HUES64 (cell line): Measurements from ENCODE around the gene BARHL1.

ENCODE experiments used
- H3K27ac ChIP-seq: 2 replicates; pipeline ENCODE4 v1.7.0; 2013; ENCODE audit warnings: low read depth, low read length, inconsistent platforms
- H3K27me3 ChIP-seq: 2 replicates; pipeline ENCODE4 v1.6.1; 2013; ENCODE audit warnings: mild to moderate bottlenecking, low read length; ENCODE audit not compliant: insufficient read depth
- H3K36me3 ChIP-seq: 2 replicates; pipeline ENCODE4 v1.6.1; 2013; ENCODE audit warnings: mild to moderate bottlenecking, low read length; ENCODE audit not compliant: insufficient read depth
- H3K4me1 ChIP-seq: 2 replicates; pipeline ENCODE4 v1.6.1; 2013; ENCODE audit warnings: mild to moderate bottlenecking, low read length, moderate library complexity; ENCODE audit not compliant: insufficient read depth
- H3K4me3 ChIP-seq: 2 replicates; pipeline ENCODE4 v1.5.1; 2013; ENCODE audit warnings: mild to moderate bottlenecking, low read length, moderate library complexity
- H3K9ac ChIP-seq: 2 replicates; pipeline ENCODE4 v1.6.1; 2013; ENCODE audit warnings: mild to moderate bottlenecking, low read depth, low read length
- H3K9me3 ChIP-seq: 2 replicates; pipeline ENCODE4 v1.6.1; 2013; ENCODE audit warnings: low read depth, low read length; ENCODE audit not compliant: insufficient read depth
- WGBS: fragments of 150-250, 120-280 bp; methylation state at CpG from one replicate; pipeline ENCODE4 v1.1.7; 2013; ENCODE audit warnings: missing lambda C conversion rate; 5-methylcytosine and 5-hydroxymethylcytosine counted together

BARHL1 gene

GRCh38 chr9:132622159-132622558, 39.8 kb downstream of the BARHL1 start:
- no peak overlapping the region for H3K9ac ChIP-seq
- H3K9me3 ChIP-seq, result no peaks in the 10 kb centered on the region
- no peaks in the 10 kb centered on the region for H3K27me3 ChIP-seq
- no peaks in the 10 kb centered on the region for H3K4me1 ChIP-seq
- H3K36me3 ChIP-seq, result peaks cover 76% of the 10 kb centered on the region
- no peak overlapping the region for H3K4me3 ChIP-seq
- H3K27ac ChIP-seq, result no peak overlapping the region
- 91% methylated on average over 5 of the region's 5 CpGs for WGBS

GRCh38 chr9:132626285-132626684, 43.9 kb downstream of the BARHL1 start:
- Histone ChIP-seq H3K27ac (no peak overlapping the region), H3K4me3 (no peak overlapping the region), H3K9me3 (no peaks in the 10 kb centered on the region), H3K36me3 (peaks cover 76% of the 10 kb centered on the region), H3K9ac (no peak overlapping the region), H3K4me1 (no peaks in the 10 kb centered on the region), H3K27me3 (no peaks in the 10 kb centered on the region)
- WGBS, result 94% methylated on average over 5 of the region's 5 CpGs

GRCh38 chr9:132627106-132627505, 44.7 kb downstream of the BARHL1 start:
- WGBS, result 92% methylated on average over 6 of the region's 7 CpGs
- Histone ChIP-seq H3K9ac (no peak overlapping the region), H3K36me3 (peaks cover 78% of the 10 kb centered on the region), H3K4me1 (no peaks in the 10 kb centered on the region), H3K9me3 (no peaks in the 10 kb centered on the region), H3K27ac (no peak overlapping the region), H3K4me3 (no peak overlapping the region), H3K27me3 (no peaks in the 10 kb centered on the region)

- Histone ChIP-seq H3K27me3 (no peaks in the 10 kb centered on the region), H3K36me3 (peaks cover 74% of the 10 kb centered on the region), H3K4me3 (no peak overlapping the region), H3K9ac (no peak overlapping the region), H3K4me1 (no peaks in the 10 kb centered on the region), H3K27ac (no peak overlapping the region), H3K9me3 (no peaks in the 10 kb centered on the region)
- WGBS, result 94% methylated on average over 11 of the region's 11 CpGs
Observed at GRCh38 chr9:132627594-132627993, 45.2 kb downstream of the BARHL1 start.

GRCh38 chr9:132628746-132629145, 46.3 kb downstream of the BARHL1 start:
- H3K9me3 ChIP-seq, result no peaks in the 10 kb centered on the region
- H3K4me3 ChIP-seq, result no peak overlapping the region
- WGBS, result 94% methylated on average over 8 of the region's 8 CpGs
- no peaks in the 10 kb centered on the region for H3K27me3 ChIP-seq
- no peak overlapping the region for H3K9ac ChIP-seq
- H3K36me3 ChIP-seq, result peaks cover 67% of the 10 kb centered on the region
- no peaks in the 10 kb centered on the region for H3K4me1 ChIP-seq
- no peak overlapping the region for H3K27ac ChIP-seq

- no peaks in the 10 kb centered on the region for H3K9me3 ChIP-seq
- WGBS, result 90% methylated on average over 9 of the region's 9 CpGs
Observed at GRCh38 chr9:132630116-132630515, 47.7 kb downstream of the BARHL1 start.

GRCh38 chr9:132630811-132631210, 48.4 kb downstream of the BARHL1 start:
- no peaks in the 10 kb centered on the region for H3K4me1 ChIP-seq
- H3K9ac ChIP-seq, result no peak overlapping the region
- no peak overlapping the region for H3K4me3 ChIP-seq
- WGBS, result 93% methylated on average over 3 of the region's 3 CpGs
- peaks cover 53% of the 10 kb centered on the region for H3K36me3 ChIP-seq
- H3K27ac ChIP-seq, result no peak overlapping the region
- no peaks in the 10 kb centered on the region for H3K27me3 ChIP-seq
- H3K9me3 ChIP-seq, result no peaks in the 10 kb centered on the region

More at GRCh38 chr9:132630116-132630515, 47.7 kb downstream of the BARHL1 start:
- H3K27me3 ChIP-seq, result no peaks in the 10 kb centered on the region
- H3K4me1 ChIP-seq, result no peaks in the 10 kb centered on the region
- H3K27ac ChIP-seq, result no peak overlapping the region
- H3K36me3 ChIP-seq, result peaks cover 59% of the 10 kb centered on the region
- no peak overlapping the region for H3K9ac ChIP-seq
- H3K4me3 ChIP-seq, result no peak overlapping the region

- Histone ChIP-seq H3K4me1 (no peaks in the 10 kb centered on the region), H3K27ac (no peak overlapping the region), H3K36me3 (peaks cover 57% of the 10 kb centered on the region), H3K9me3 (no peaks in the 10 kb centered on the region), H3K9ac (no peak overlapping the region), H3K27me3 (no peaks in the 10 kb centered on the region), H3K4me3 (no peak overlapping the region)
- 95% methylated on average over 5 of the region's 5 CpGs for WGBS
Observed at GRCh38 chr9:132631280-132631679, 48.9 kb downstream of the BARHL1 start.

- Histone ChIP-seq H3K4me1 (no peaks in the 10 kb centered on the region), H3K4me3 (no peak overlapping the region), H3K9ac (no peak overlapping the region), H3K9me3 (no peaks in the 10 kb centered on the region), H3K36me3 (peaks cover 57% of the 10 kb centered on the region), H3K27ac (no peak overlapping the region), H3K27me3 (no peaks in the 10 kb centered on the region)
- WGBS, result 94% methylated on average over 7 of the region's 7 CpGs
Observed at GRCh38 chr9:132631685-132632084, 49.3 kb downstream of the BARHL1 start.

- Histone ChIP-seq H3K27me3 (no peaks in the 10 kb centered on the region), H3K9me3 (no peaks in the 10 kb centered on the region), H3K27ac (no peak overlapping the region), H3K4me1 (no peaks in the 10 kb centered on the region), H3K4me3 (no peak overlapping the region), H3K9ac (no peak overlapping the region), H3K36me3 (peaks cover 58% of the 10 kb centered on the region)
- 91% methylated on average over 6 of the region's 7 CpGs for WGBS
Observed at GRCh38 chr9:132632413-132633129, 50.2 kb downstream of the BARHL1 start.

GRCh38 chr9:132634327-132634726, 51.9 kb downstream of the BARHL1 start:
- Histone ChIP-seq H3K27ac (no peak overlapping the region), H3K36me3 (peaks cover 57% of the 10 kb centered on the region), H3K9me3 (no peaks in the 10 kb centered on the region), H3K9ac (no peak overlapping the region), H3K4me3 (no peak overlapping the region), H3K27me3 (no peaks in the 10 kb centered on the region), H3K4me1 (no peaks in the 10 kb centered on the region)
- WGBS, result 93% methylated on average over 3 of the region's 3 CpGs

GRCh38 chr9:132637351-132637750, 54.9 kb downstream of the BARHL1 start:
- WGBS, result 93% methylated on average over 12 of the region's 12 CpGs
- Histone ChIP-seq H3K36me3 (peaks cover 60% of the 10 kb centered on the region), H3K27ac (no peak overlapping the region)

More at GRCh38 chr9:132637351-132637750, 54.9 kb downstream of the BARHL1 start:
- H3K4me1 ChIP-seq, result no peaks in the 10 kb centered on the region
- H3K27me3 ChIP-seq, result no peaks in the 10 kb centered on the region
- no peak overlapping the region for H3K4me3 ChIP-seq
- no peaks in the 10 kb centered on the region for H3K9me3 ChIP-seq
- H3K9ac ChIP-seq, result no peak overlapping the region
